SU-DHL-6 (cell line): ENCODE measurements around the gene ATMIN.
A peak's percentile ranks its signal among the peaks of the same experiment; 100 is the strongest.

Experiments
- H2AFZ ChIP-seq: fragments of 200-600 bp; sonication (generic); 2 replicates; pipeline ENCODE4 v1.6.1; 2014; ENCODE audit warnings: low read depth, mild to moderate bottlenecking, moderate library complexity, mixed read lengths, antibody characterized with exemption, low read length; ENCODE audit not compliant: severe bottlenecking
- H3F3A ChIP-seq: fragments of 200-600 bp; shearing (Covaris generic); 2 replicates; pipeline ENCODE4 v1.6.0; 2016; ENCODE audit warnings: antibody characterized with exemption, mild to moderate bottlenecking; ENCODE audit not compliant: insufficient read depth
- H3K27ac ChIP-seq: fragments of 200-600 bp; sonication (generic); 2 replicates; pipeline ENCODE4 v1.5.1; 2016; ENCODE audit warnings: low read depth, mild to moderate bottlenecking, low read length, moderate library complexity, mixed read lengths
- H3K27me3 ChIP-seq: fragments of 200-600 bp; sonication (generic), shearing (Covaris generic); 2 replicates; pipeline ENCODE4 v1.6.0; 2014; ENCODE audit warnings: mild to moderate bottlenecking, low read length
- H3K36me3 ChIP-seq: fragments of 200-600 bp; sonication (generic); 2 replicates; pipeline ENCODE4 v1.6.1; 2014; ENCODE audit warnings: mild to moderate bottlenecking, low read length, mixed read lengths
- H3K4me2 ChIP-seq: fragments of 300-600, 200-600 bp; shearing (Covaris generic), sonication (generic); 2 replicates; pipeline ENCODE4 v1.6.0; 2014; ENCODE audit warnings: low read length, low read depth, mild to moderate bottlenecking; ENCODE audit not compliant: poor library complexity, severe bottlenecking
- H3K4me3 ChIP-seq: fragments of 200-600 bp; sonication (generic); 2 replicates; pipeline ENCODE4 v1.5.1; 2014; ENCODE audit warnings: antibody characterized with exemption, low read length, mild to moderate bottlenecking, mixed read lengths; ENCODE audit not compliant: insufficient read depth, poor library complexity, severe bottlenecking
- H3K79me2 ChIP-seq: fragments of 200-600 bp; sonication (generic); 2 replicates; pipeline ENCODE4 v1.6.1; 2014; ENCODE audit warnings: mild to moderate bottlenecking, low read length, moderate library complexity; ENCODE audit not compliant: insufficient read depth
- H3K9ac ChIP-seq: fragments of 200-600 bp; sonication (generic); 2 replicates; pipeline ENCODE4 v1.7.0; 2014; ENCODE audit warnings: mild to moderate bottlenecking, low read length
- H3K9me2 ChIP-seq: fragments of 200-600 bp; sonication (generic); replicated peaks from 2 replicates; pipeline ENCODE4 v1.6.1; 2014; ENCODE audit warnings: low read length; ENCODE audit not compliant: insufficient read depth
- H3K9me3 ChIP-seq: fragments of 200-600 bp; sonication (generic); 2 replicates; pipeline ENCODE4 v1.6.1; 2014; ENCODE audit warnings: low read length, mixed read lengths; ENCODE audit not compliant: insufficient read depth
- H4K20me1 ChIP-seq: fragments of 200-600 bp; sonication (generic); 2 replicates; pipeline ENCODE4 v1.6.1; 2014; ENCODE audit warnings: low read depth, mild to moderate bottlenecking, antibody characterized with exemption, low read length, moderate library complexity, mixed read lengths
- EZH2phosphoT487 ChIP-seq: fragments of 200-600 bp; sonication (generic), shearing (Covaris generic); conservative IDR thresholded peaks from 2 replicates; pipeline ENCODE4 v1.6.1; 2018; ENCODE audit warnings: mild to moderate bottlenecking, antibody characterized with exemption, low read length, moderate library complexity, mixed read lengths
- TF ChIP-seq, protein P1 (sequence below): fragments of 200-600 bp; sonication (generic); IDR thresholded peaks from one replicate; pipeline ENCODE4 v1.5.1; 2017; ENCODE audit warnings: antibody characterized with exemption, mild to moderate bottlenecking, low read length, moderate library complexity; ENCODE audit not compliant: insufficient read depth, poor library complexity, severe bottlenecking

Gene ATMIN

DNA sequence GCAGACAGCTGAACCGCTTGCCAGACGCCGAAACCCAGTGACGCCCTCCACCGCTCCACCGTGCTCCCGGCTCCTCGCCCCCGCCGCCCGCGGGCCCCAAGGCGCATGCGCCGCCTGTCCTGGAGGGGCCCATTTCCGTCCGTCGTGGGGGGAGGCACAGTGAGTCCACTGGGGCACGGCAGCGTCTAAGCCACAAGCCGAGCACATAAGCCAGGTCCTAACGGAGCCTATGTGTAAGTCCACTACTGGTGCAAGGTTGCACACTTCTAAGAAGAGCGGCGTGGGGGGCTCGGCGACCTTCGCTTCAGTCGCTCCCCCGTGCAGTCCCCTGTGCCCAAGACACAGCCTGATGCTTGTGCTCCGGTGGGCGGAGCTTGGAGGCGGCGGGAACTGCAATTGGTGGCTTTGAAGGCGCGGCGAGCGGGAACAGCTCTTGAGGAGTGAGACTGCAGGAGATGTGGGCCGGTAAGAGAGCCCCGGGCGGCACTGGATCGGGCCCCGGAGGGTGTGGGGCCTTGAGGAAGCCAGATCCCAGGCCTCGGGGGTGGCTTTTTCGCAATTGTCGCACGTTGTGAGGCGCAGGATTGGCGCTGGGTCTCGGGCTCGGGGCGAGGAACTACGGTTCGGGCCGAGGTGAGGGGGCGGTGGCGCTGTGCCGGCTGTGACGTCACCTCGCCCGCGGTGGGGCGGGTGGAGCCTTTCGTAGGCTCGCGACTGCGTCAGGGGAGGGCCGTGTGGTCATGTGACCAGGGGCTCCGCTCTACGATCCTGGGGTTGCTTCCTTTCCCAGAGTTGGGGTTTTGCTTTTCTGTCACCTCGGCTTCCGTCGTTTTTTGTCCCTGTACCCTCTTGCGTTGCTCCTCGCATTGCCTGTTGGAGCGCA, 28.6 kb upstream of the ATMIN start, which contains the start of the genes CENPN and CMC2:
TSS of gene CENPN (plus strand) at position 402 of the 883 bp plus-strand sequence. CDS start 4,726 bp downstream, outside the sequence.
TSS of gene CMC2 (minus strand) at position 73 of the 883 bp plus-strand sequence. CDS start 9,491 bp downstream, outside the sequence.
- H3K9ac ChIP-seq, result peak within 1 kb of the TSS; percentile 95
- no peaks in the 10 kb centered on the region for H3K27me3 ChIP-seq
- H3K36me3 ChIP-seq, result peaks cover 6% of the 10 kb centered on the region; the same call in 1 of the 2 replicates
- H3K4me3 ChIP-seq, result peak within 1 kb of the TSS; percentile 75
- no peaks in the 10 kb centered on the region for H3K9me2 ChIP-seq
- peaks cover 10% of the 10 kb centered on the region; the same call in 1 of the 2 replicates for H3F3A ChIP-seq
- H3K9me3 ChIP-seq, result no peaks in the 10 kb centered on the region
- H4K20me1 ChIP-seq, result peaks cover 31% of the 10 kb centered on the region
- peak within 1 kb of the TSS; percentile 86 for H2AFZ ChIP-seq
- H3K79me2 ChIP-seq, result peaks cover 90% of the 10 kb centered on the region
- H3K4me2 ChIP-seq, result peak within 1 kb of the TSS; percentile 85
- H3K27ac ChIP-seq, result peak within 1 kb of the TSS; percentile 92
- TF ChIP-seq, protein P1, sequence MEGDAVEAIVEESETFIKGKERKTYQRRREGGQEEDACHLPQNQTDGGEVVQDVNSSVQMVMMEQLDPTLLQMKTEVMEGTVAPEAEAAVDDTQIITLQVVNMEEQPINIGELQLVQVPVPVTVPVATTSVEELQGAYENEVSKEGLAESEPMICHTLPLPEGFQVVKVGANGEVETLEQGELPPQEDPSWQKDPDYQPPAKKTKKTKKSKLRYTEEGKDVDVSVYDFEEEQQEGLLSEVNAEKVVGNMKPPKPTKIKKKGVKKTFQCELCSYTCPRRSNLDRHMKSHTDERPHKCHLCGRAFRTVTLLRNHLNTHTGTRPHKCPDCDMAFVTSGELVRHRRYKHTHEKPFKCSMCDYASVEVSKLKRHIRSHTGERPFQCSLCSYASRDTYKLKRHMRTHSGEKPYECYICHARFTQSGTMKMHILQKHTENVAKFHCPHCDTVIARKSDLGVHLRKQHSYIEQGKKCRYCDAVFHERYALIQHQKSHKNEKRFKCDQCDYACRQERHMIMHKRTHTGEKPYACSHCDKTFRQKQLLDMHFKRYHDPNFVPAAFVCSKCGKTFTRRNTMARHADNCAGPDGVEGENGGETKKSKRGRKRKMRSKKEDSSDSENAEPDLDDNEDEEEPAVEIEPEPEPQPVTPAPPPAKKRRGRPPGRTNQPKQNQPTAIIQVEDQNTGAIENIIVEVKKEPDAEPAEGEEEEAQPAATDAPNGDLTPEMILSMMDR, result no peak

DNA sequence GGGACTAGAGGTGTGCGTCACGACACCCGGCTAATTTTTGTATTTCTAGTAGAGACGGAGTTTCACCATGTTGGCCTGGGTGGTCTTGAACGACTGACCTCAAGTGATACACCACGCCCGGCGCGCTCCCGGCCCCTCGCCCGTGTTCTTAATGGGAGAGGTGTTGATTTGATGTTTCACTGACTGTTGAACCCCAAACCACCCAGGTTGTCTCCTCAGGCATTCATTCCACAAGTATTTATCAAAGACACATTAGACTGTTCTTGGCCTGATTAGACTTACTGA, 27.2 kb upstream of the ATMIN start:
- no peak overlapping the region for H2AFZ ChIP-seq
- peaks cover 10% of the 10 kb centered on the region; the same call in 1 of the 2 replicates for H3F3A ChIP-seq
- peak overlapping the region; percentile 95 for H3K9ac ChIP-seq
- H3K27ac ChIP-seq, result no peak overlapping the region
- no peaks in the 10 kb centered on the region for H3K9me2 ChIP-seq
- H3K36me3 ChIP-seq, result peaks cover 13% of the 10 kb centered on the region
- H3K4me2 ChIP-seq, result peak overlapping the region; percentile 85
- TF ChIP-seq, protein P1, result no peak
- no peak for TF ChIP-seq EZH2phosphoT487
- peaks cover 77% of the 10 kb centered on the region for H3K79me2 ChIP-seq
- H4K20me1 ChIP-seq, result peaks cover 23% of the 10 kb centered on the region
- peak overlapping the region; percentile 75 for H3K4me3 ChIP-seq
- H3K9me3 ChIP-seq, result no peaks in the 10 kb centered on the region
- H3K27me3 ChIP-seq, result no peaks in the 10 kb centered on the region

DNA sequence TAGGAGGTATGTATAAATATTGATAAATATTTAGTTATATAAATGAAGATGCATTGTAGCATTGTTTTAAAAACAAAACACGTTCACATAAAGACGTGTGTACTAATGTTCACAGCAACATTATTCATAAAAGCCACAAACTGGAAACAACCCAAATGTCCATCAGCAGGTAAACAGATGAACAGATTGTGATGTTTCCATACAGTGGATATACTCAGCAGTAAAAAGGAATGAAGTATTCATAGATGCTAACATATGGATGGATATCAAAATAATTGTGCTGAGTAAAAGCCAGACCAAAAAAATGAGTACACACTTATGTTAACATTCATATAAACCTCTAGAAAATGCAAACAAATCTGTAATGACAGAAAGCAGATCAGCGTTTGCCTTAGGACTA, 22.7 kb upstream of the ATMIN start:
- H2AFZ ChIP-seq, result no peak overlapping the region
- H3K9me3 ChIP-seq, result no peaks in the 10 kb centered on the region
- H3K27me3 ChIP-seq, result no peaks in the 10 kb centered on the region
- no peak overlapping the region for H3K27ac ChIP-seq
- H3K4me2 ChIP-seq, result no peak overlapping the region
- H3K9ac ChIP-seq, result no peak overlapping the region
- H3K4me3 ChIP-seq, result no peak overlapping the region
- peaks cover 34% of the 10 kb centered on the region for H3K36me3 ChIP-seq
- TF ChIP-seq, protein P1, result no peak
- no peak for TF ChIP-seq EZH2phosphoT487
- H3F3A ChIP-seq, result no peaks in the 10 kb centered on the region
- peaks cover 42% of the 10 kb centered on the region for H3K79me2 ChIP-seq
- no peaks in the 10 kb centered on the region for H3K9me2 ChIP-seq
- H4K20me1 ChIP-seq, result peaks cover 5% of the 10 kb centered on the region; the same call in 1 of the 2 replicates
